Measurements from ENCODE around the gene PLAAT3.

- TF ChIP-seq CTCF (IDR thresholded peaks at IDR 0.05 in 4 of 5, conservative IDR thresholded peaks at IDR 0.05 in 1 of 5) (no peak), POLR2A (IDR thresholded peaks at IDR 0.05) (no peak)
Observed at GRCh38 chr11:63569570-63569969, 44.7 kb downstream of the PLAAT3 start.
